ENCODE data around the gene IFT122.
"Not testable (repeated sequence)": the region's sequence is repeated elsewhere in the genome, so short reads cannot be mapped to it uniquely, and the experiment has no call there.

Gene IFT122

DNA sequence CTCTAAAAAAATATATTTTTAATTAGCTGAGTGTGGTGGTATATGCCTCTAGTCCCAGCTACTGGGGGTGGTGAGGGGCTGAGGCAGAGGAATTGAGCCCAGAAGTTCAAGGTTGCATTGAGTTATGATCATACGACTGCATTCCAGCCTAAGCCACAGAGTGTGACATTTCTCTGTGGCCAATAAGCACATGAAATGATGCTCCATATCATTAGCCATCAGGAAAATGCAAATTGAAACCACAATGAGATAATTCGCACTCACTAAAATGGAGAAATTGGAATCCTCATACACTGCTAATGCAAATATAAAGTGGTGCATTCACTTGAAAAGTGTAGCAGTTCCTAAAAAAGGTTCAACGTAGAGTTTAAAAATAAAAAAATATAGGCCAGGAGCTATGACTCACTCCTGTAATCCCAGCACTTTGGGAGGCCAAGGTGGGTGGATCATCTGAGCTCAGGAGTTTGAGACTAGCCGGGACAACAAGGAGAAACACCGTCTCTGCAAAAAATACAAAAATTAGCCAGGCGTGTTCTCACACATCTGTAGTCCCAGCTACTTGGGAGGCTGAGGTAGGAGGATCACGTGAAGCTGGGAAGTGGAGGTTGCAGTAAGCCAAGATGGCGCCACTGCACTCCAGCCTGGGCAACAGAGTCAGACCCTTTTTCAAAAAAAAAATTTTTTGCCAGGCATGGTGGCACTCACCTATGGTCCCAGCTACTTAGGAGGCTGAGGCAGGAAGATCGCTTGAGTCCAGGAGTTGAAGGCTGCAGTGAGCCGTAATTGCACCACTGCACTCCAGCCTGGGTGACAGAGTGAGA is 35.2 kb downstream of the IFT122 start:
- DNase-seq (ENCODE audit: low read depth in 2 of 2), result no peak

DNA sequence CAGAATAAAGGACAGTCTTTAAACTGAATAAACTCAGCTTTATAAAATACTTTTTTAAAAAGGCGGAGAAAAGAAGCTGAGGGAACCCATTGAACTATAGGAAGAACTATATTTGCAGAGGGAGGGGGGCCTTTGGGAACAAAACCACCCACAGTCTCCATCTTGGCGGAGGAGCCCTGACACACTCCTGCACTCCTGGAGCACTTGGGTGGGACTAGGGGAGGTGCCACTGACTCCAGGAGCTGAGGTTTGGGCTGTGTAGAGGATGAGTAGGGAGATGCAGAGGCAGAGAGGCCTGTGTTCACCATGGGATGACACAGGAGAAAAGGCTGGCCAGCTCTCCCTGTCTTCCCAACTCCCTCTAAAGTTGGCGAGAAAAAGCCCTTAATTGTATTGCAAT is 35.8 kb downstream of the IFT122 start:
- no peak for DNase-seq (ENCODE audit: low read depth in 2 of 2)

DNA sequence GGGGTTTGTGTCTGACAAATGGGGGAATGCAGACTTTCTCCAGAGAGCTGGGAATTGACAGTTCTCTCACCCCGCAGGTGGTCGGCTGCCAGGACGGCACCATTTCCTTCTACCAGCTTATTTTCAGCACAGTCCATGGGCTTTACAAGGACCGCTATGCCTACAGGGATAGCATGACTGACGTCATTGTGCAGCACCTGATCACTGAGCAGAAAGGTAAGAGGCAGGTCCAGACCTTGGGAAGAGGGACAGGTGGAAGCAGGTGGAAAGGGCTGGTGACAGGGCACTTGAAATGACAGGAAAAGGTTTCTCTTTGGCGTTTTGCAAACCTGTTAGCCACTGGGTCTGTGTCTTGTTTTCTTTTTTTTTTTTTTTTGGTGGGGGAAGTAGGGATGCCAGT is 36.6 kb downstream of the IFT122 start:
- no peak for DNase-seq (ENCODE audit: low read depth in 2 of 2)

DNA sequence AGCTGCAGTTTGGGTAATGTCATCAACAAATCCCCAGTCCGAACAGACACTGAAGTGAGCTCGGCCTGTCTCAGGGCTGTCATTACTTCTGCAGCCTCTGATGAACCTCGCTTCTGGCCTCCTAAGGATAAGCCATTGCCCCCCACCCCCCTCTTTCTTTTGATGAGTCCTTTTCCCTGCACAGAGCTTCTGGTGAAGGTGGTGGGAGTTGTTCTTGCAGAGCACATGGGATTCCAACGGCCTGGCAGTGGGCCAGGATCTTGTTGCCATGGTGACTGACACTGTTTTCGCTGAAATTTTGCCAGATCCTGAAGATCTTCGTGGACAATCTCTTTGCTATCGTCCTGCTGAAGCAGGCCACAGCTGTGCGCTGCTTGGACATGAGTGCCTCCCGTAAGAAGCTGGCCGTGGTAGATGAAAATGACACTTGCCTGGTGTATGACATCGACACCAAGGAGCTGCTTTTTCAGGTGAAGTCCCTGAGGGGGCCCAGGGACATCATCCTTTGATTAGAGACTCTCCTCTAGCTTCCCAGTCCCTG is 41.3 kb downstream of the IFT122 start:
- not testable (repeated sequence) for DNase-seq (ENCODE audit: low read depth in 2 of 2)

DNA sequence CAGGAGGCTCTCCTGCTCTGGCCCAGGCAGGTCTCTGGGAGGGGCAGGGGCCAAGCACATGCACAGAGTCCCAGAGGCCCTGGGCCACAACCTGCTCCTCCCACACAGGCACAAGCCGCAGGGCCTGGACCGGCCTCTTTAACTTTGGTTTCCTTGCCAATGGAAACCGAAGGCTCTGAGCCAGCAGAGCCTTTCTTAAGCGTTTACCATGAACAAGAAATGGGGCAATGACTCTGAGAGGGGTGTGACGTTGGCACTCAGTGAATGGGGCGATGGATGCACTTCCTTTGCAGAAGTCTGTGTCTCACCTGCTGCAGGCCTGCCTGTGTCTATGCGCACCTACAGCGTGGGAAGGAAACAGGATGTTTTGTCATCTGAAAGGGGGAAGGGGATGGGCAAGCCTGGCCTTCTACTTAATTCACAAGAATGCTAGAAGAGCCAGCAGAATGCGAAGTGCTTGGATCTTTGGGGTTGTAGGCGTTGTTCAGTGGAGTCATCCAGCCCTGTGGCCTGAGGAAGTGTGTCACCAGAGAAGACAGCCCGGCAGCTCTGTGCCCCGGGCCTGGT is 41.8 kb downstream of the IFT122 start:
- DNase-seq (ENCODE audit: low read depth in 2 of 2), result peak; percentile 1 to 8

DNA sequence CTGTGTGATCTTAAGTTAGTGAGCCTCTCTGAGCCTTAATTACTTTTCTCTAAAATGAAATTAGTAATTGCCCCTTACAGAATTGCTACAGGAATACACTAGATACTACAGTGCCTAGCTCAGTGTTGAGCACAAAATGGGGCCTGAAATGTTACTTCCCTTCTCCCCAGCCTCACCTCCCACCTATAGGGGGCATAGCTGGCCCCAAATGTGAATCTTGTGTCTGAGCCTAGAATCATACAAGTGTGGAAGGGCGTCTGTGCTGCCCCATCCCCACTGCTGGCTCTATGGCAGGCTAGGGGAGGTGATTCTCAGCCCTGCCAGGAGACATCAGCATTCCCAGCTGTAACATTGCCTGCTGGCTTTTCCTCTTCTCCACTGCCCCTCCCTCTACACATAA is 42.7 kb downstream of the IFT122 start:
- DNase-seq (ENCODE audit: low read depth in 2 of 2), result no peak

DNA sequence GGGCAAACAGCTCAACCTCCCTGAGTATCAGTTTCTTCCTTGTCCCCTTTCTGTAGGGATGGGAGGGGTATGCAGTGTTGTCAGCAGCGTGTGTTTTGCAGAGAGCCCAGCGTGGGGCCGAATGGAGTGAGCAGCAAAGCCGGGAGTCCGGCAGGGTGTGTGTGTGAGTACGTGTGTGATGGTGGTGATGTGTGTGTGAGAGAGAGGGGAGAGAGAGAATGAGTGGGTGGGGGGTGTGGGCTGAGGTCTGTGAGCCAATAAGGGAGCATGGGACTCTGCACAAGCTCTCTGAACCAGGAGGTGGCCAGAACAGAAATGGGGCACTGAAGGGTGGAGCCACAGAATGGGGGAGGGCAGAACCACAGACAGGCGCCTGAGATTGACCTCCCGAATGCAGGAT is 43.8 kb downstream of the IFT122 start:
- DNase-seq (ENCODE audit: low read depth in 2 of 2), result no peak

DNA sequence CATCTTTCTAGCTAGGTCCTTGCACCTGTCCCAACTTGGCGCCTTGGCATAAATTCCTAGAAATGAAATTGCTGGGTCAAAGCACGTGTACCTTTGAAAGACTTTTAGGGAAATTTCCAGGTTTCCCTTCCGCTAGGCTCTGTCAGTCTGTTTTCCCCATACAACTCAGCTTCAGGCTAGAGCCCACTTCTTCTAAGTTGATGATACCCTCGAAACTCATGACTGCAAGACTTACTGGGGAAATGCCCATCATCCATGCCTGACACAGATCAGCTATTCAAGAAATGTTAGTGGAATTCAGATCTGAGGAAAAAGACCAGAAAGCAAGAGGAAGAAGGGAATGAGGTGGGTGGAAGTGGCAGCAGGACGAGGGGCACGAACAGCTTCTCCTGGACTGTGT is 45.1 kb downstream of the IFT122 start:
- DNase-seq (ENCODE audit: low read depth in 2 of 2), result not testable (repeated sequence)

DNA sequence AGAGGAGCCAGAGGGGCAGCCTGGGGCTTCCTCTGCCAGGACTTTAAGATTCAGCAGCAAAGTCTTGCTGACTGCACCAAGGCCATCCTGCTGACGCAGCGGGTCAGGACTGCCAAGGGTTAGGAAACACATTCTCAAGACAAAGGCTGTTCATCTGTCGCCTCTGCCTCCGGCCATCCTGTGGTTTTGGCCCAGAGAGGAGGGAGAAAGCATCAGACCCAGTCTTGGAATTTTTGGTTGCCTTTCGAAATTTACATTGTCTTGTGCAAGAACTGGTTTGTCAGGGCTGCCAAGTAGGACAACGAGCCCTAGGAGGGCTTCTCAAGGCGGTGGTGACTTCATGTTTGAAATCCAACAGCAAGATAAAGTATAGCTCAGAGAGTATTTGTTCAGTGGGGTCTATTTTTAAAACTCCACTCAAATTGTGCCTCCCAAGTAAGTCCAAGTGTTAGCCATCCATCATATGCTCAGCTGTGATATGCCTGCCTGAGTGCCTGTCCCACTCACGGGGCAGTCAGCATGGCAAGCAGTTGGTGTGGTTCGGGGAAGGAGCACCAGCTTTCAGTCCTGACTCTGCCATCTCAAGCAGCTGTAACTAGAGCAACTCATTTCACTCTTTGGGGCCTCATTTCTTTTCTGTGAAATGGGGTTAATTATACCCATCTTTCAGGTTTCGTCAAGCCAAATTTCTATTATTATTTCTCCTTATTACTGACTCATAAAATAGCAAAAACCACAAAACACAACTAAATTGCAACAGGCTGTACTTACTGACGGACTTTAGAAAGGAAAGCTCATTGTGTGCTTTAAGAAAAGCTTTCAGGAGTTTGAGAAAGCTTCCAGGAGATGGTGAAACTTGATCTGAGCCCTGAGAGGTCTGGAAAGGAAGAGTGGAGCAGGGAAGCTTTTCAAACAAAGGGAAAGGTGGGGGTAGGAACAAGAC is 46.0 kb downstream of the IFT122 start:
- no peak for DNase-seq (ENCODE audit: low read depth in 2 of 2)

DNA sequence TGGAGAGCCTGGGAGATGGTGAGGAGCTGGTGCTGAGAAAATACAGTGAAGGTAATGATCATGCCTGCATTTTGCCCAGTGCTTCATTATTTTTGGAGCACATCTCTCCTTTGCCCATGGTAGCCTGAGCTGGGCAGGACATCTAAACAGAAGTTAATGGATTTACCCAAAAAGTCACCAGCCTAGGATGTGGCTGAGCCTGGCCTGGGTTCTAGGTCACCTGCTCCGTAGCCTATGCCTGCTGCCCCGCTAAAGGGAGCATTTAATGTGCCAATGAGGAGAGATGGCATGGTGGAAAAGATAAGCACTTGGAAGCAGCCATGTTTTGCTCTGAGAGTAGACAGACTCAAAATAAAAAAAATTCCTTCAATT is 46.6 kb downstream of the IFT122 start:
- DNase-seq (ENCODE audit: low read depth in 2 of 2), result no peak

DNA sequence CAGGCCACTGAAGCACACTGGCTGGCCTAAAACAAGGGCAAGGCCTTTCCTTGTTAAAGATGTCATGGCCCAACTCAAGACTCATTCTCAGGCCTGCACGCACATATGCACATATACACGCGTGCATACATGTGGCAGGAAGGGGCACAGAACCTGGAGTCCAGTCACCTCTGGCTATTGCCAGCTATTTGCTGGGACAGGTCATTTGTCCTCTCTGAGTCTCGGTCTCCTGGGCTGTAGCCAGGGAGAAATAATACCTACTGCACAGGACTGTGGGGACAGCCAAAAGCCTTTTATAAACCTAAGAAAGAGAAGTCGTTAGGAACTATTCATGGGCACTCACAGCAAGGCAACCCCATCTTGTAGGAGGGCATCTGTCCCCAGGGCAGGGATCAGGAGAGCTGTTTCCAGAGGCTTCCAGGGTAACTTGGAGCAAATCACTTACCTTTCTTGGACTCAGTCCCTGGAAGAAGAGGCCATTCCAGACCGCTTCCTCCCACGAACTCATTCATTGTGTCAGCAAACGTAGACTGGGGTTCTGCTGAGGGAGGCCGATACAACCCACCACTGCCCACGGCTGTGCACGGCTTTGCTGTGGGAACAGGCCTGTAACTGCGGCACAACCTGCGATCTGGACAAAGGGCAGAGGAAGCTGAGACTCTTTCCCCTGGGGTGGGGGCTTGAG is 47.3 kb downstream of the IFT122 start:
- DNase-seq (ENCODE audit: low read depth in 2 of 2), result no peak

DNA sequence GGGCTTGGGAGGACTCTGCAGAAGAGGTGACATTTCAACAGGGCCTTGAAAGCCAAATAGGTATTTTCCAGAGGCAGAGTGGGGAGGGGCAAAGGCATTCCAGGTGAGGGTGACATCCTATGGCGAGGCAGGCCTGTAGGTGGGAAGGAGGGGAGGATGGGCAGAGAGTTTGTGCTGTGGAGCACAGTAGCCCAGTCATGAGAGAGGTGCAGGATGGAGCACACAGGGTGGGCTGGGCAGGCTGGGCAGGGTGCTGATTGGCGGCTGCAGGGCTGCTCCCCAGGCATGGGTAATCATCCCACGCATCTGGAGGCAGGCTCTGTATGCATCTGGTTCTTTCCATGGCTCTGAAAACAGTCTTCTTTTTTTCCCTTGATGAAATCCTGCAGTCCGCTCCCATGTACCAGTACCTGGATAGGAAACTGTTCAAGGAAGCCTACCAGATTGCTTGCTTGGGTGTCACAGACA is 47.9 kb downstream of the IFT122 start:
- DNase-seq (ENCODE audit: low read depth in 2 of 2), result not testable (repeated sequence)

DNA sequence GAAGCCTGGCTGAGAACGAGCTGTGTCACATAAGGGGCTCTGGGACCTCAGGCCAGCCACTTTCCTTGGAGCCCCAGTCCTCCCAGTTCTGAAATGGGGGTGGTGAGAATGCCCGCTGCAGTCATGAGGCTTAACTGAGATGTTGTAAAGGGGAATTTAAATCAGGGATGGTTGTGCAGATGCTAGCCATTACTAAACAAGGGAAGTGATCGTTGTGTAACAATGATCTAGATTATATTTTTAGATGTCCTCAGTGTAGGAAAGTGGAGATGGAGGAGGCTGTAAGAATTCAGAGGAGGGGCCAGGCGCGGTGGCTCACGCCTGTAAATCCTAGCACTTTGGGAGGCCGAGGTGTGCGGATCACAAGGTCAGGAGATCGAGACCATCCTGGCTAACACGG is 49.2 kb downstream of the IFT122 start:
- not testable (repeated sequence) for DNase-seq (ENCODE audit: low read depth in 2 of 2)

DNA sequence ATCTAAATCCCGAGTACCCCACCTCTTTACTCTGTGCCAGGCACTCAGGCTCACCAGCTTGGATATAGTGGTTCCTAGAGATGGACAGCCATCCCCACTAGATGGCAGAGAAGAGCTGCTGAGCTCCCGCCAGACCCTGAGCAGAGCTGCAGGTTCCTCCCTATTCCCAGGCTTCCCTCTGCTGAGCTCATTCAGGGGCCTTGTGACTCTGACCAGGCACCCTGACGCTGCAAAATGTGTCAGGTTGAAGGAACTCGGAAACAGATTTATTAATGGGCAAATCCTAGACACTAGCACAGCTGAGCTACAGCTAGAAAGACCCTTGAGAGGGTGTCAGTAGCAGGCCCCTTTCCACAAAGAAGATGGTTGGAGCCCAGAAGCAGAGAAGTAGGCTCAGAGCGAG is 50.2 kb downstream of the IFT122 start:
- DNase-seq (ENCODE audit: low read depth in 2 of 2), result peak; percentile 17 to 32

DNA sequence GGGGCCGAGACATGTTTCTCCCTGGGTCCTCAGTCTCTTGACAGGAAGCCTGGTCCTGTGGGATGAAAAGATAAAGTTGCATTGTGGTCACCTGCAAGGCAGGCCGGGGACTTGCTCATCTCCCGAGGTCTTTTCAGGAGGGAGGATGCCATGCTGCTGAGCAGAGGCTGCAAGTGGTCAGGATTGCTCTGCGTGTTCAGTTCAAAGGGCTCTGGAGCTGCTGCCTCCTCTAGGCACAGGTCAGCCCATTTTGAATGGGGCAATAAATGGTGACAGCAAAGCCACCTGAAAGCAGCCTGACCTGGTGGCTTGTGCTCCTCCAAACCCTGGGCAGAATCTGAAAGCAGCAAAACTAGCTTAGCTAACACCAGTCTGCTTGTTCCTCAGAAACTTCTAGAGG is 51.1 kb downstream of the IFT122 start:
- not testable (repeated sequence) for DNase-seq (ENCODE audit: low read depth in 2 of 2)

DNA sequence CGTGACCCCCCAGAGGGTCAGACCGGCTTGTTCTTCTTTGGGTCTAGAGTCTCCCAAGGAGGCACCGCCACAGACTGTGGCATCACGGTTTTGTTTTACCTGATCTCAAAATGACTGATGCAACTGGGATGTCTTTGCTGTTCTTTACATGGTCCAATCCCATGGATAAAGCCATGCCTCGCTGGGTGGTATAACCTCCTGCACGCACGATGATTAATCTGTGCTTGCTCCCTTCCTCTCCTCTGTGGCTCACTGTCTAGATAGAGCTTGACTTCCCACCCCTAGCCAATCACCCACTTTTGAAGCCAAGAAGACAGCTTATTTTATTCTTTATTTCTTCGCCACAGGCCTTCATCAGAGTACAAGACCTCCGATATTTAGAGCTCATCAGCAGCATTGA is 51.8 kb downstream of the IFT122 start:
- DNase-seq (ENCODE audit: low read depth in 2 of 2), result no peak

DNA sequence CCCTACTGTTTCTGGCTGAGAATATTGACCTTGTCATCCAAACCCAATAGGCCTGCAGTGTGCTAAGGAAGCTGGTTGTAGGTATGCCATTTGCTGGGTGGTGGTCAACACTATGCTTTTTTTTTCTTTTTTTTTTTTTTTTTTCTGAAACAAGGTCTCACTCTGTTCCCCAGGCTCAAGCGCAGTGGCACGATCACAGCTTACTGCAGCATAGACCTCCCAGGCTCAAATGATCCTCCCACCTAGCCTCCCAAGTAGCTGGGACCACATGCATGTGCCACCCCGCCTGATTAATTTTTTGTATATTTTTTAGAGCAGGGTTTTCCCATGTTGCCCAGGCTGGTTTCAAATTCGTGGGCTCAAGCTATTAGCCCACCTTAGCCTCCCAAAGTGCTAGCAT is 52.7 kb downstream of the IFT122 start:
- DNase-seq (ENCODE audit: low read depth in 2 of 2), result no peak

DNA sequence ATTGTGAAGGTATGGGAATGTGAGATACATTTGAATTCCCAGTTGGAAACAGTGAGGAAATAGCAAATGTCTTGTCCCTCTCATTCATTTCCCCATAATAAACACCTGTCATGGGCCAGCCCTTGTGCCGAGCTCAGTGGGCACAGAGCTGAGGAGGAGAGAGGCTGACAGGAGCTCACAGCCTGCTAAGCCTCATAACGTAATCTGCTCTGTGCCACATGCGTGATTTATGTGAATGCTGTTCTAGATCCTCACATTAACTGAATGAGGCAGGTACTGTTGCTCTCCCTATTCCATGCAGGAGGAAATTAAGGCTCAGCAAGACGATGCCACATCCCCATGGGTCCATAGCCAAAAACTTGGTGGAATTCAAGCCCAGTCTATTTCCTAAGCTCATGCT is 53.2 kb downstream of the IFT122 start:
- DNase-seq (ENCODE audit: low read depth in 2 of 2), result no peak

DNA sequence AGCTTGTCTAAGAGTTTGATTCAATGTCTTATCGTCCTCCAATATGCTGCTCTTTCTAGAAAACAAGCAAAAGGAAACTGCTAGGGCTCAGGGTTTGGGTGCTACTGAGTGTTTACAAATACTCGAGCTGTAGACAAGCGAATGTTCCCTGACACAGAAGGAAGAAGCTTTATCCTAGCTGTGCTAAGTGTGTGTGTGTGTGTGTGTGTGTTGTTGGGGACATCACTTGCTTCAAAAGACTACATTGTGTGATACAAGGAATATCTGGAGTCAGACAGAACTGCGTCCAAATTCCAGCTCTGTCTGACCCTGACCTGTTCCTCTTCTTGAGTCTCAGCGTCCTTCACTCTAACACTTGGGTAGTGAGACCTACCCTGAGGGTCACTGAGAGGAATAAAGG is 54.5 kb downstream of the IFT122 start:
- not testable (repeated sequence) for DNase-seq (ENCODE audit: low read depth in 2 of 2)

DNA sequence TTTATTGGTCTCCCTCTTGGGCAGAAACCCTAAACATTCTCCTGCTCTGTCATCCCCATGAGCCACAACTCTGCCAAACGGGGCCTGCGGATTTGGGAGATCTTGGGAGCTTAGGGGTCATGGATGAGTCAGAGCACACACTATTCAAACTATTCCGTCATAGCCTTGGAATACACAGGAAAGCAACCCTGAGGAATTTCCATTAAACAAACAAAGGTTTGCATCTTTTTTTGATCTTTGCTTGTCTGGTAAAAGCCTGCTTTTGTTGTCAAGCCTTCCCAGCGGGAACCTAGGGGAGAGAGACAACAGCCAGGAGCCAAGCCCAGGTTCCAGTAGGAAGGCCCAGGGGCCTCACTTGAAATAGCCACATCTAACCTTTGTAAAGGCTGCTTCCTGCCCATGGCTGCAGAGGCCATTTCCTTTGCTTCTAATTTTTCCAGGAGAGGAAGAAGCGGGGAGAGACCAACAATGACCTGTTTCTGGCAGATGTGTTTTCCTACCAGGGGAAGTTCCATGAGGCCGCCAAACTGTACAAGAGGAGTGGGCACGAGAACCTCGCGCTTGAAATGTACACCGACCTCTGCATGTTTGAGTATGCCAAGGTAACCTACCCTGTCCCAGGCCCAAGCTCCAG is 55.1 kb downstream of the IFT122 start:
- not testable (repeated sequence) for DNase-seq (ENCODE audit: low read depth in 2 of 2)

DNA sequence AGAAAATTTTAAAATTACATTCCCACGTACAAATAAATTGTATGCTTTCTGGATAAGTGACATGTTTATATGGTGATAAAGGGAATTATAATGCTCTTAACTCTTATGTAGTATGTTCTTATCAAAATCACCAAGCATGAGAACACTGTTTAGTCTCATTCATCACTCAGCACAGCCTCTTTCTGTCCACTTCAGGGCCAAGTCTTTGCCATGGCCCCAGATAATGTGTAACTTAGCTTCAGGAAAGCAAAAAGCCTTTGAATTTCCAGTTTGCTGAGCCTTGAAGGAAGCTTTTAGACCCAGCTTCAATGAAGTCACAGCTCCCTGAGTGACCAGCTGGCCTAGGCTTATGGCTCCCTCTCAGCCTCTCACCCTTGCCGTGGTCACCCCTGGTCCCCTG is 57.9 kb downstream of the IFT122 start:
- DNase-seq (ENCODE audit: low read depth in 2 of 2), result not testable (repeated sequence)
